NCI-H2196 treated with DMSO at 0.1 percent for 48 hours (cell line): ENCODE results near the gene ARID1A.

ENCODE experiments used
- DNase-seq: peaks from one replicate; lab custom pipeline; 2025; ENCODE audit not compliant: unreplicated experiment; lab: John Stamatoyannopoulos, UW

ARID1A gene

GRCh38 chr1:26826261-26827105, 130.7 kb downstream of the ARID1A start, which contains the start of gene ZDHHC18:
Gene ZDHHC18 (plus strand): TSS chr1:26826688. CDS start chr1:26826805, 117 bp downstream.
- DNase-seq: peak; percentile 31

- DNase-seq: no peak
Measured at GRCh38 chr1:26827106-26827604, 131.3 kb downstream of the ARID1A start.

- no peak for DNase-seq
Measured at GRCh38 chr1:26827663-26828062, 131.8 kb downstream of the ARID1A start.

- no peak for DNase-seq
Measured at GRCh38 chr1:26828411-26828991, 132.7 kb downstream of the ARID1A start.

GRCh38 chr1:26829184-26829911, 133.5 kb downstream of the ARID1A start:
- DNase-seq: no peak

GRCh38 chr1:26831059-26831458, 135.2 kb downstream of the ARID1A start:
- no peak for DNase-seq
